WTC11 (cell line): ENCODE results near the gene MBOAT2.

ENCODE experiments used
- ATF3 ChIP-seq: sonication (generic); formaldehyde crosslinking; conservative IDR thresholded peaks from 2 replicates; pipeline ENCODE4 v1.8.1; 2022; ENCODE audit warnings: mild to moderate bottlenecking, missing genetic modification reagents
- CTCF ChIP-seq: fragments of 200-600 bp; IDR thresholded peaks from 2 replicates; pipeline ENCODE4 v1.8.0; 2022; ENCODE audit warnings: antibody characterized with exemption
- ELF4 ChIP-seq: sonication (generic); formaldehyde crosslinking; IDR thresholded peaks from 2 replicates; pipeline ENCODE4 v1.8.1; 2022; ENCODE audit warnings: low read depth, mild to moderate bottlenecking, moderate library complexity, missing genetic modification reagents
- ETV6 ChIP-seq: sonication (generic); formaldehyde crosslinking; IDR thresholded peaks from 2 replicates; pipeline ENCODE4 v1.8.1; 2022; ENCODE audit warnings: mild to moderate bottlenecking, missing genetic modification reagents
- FOXK1 ChIP-seq: sonication (generic); formaldehyde crosslinking; IDR thresholded peaks from 2 replicates; pipeline ENCODE4 v1.8.0; 2022; ENCODE audit warnings: mild to moderate bottlenecking, moderate library complexity, missing genetic modification reagents
- GTF2I ChIP-seq: fragments of 250-450 bp; sonication (Bioruptor Pico); conservative IDR thresholded peaks from 2 replicates; pipeline ENCODE4 v1.4.0; 2021; ENCODE audit warnings: mild to moderate bottlenecking
- IRF1 ChIP-seq: sonication (generic); formaldehyde crosslinking; IDR thresholded peaks from 2 replicates; pipeline ENCODE4 v1.8.0; 2023; ENCODE audit warnings: missing genetic modification reagents
- MAX ChIP-seq: sonication (generic); formaldehyde crosslinking; IDR thresholded peaks from 2 replicates; pipeline ENCODE4 v1.8.0; 2022; ENCODE audit warnings: mild to moderate bottlenecking, missing genetic modification reagents
- NFYB ChIP-seq: sonication (generic); formaldehyde crosslinking; conservative IDR thresholded peaks from 2 replicates; pipeline ENCODE4 v1.8.0; 2022; ENCODE audit warnings: low read depth, missing genetic modification reagents
- NR1H2 ChIP-seq: sonication (generic); formaldehyde crosslinking; IDR thresholded peaks from 2 replicates; pipeline ENCODE4 v1.9.0; 2021; ENCODE audit warnings: mild to moderate bottlenecking, moderate library complexity, missing genetic modification reagents
- NR2C2 ChIP-seq: sonication (generic); formaldehyde crosslinking; IDR thresholded peaks from 2 replicates; pipeline ENCODE4 v1.8.0; 2022; ENCODE audit warnings: mild to moderate bottlenecking, missing genetic modification reagents
- PRRX2 ChIP-seq: fragments of 250-450 bp; sonication (Bioruptor Pico); IDR thresholded peaks from 2 replicates; pipeline ENCODE4 v1.8.0; 2021; ENCODE audit warnings: mild to moderate bottlenecking
- SP1 ChIP-seq: sonication (generic); formaldehyde crosslinking; conservative IDR thresholded peaks from 2 replicates; pipeline ENCODE4 v1.8.1; 2022; ENCODE audit warnings: missing genetic modification reagents
- STAT6 ChIP-seq: sonication (generic); formaldehyde crosslinking; conservative IDR thresholded peaks from 2 replicates; pipeline ENCODE4 v1.8.1; 2023; ENCODE audit warnings: mild to moderate bottlenecking, low read depth, missing genetic modification reagents, moderate library complexity

GRCh38 chr2:9027884-9028283 lies 24.4 kb upstream of the MBOAT2 start:
- no peak for TF ChIP-seq MAX (CRISPR knock-in tag)
- no peak for TF ChIP-seq CTCF
- no peak for TF ChIP-seq STAT6 (CRISPR knock-in tag)
- TF ChIP-seq ETV6 (CRISPR knock-in tag) = no peak
- TF ChIP-seq NR2C2 (CRISPR knock-in tag) = no peak
- no peak for TF ChIP-seq FOXK1 (CRISPR knock-in tag)
- no peak for TF ChIP-seq GTF2I (CRISPR knock-in tag)
- TF ChIP-seq IRF1 (CRISPR knock-in tag) = no peak
- no peak for TF ChIP-seq SP1 (CRISPR knock-in tag)
- no peak for TF ChIP-seq PRRX2
- TF ChIP-seq NFYB (CRISPR knock-in tag) = no peak
- TF ChIP-seq ELF4 = no peak
- TF ChIP-seq ATF3 (CRISPR knock-in tag) = no peak
- no peak for TF ChIP-seq NR1H2 (CRISPR knock-in tag)
